ENCODE data around the gene MAP3K5. TPM values are rescaled to one million over a fixed set of nuclear protein-coding genes. Genes with fewer than 3 reads are reported as not detected.
A peak's percentile ranks its signal among the peaks of the same experiment; 100 is the strongest.
"Not testable (repeated sequence)": the region's sequence is repeated elsewhere in the genome, so short reads cannot be mapped to it uniquely, and the experiment has no call there.

Gene MAP3K5
- total RNA-seq, 1 donor from 2014 or later, result 54.6 TPM

- DNase-seq (ENCODE audit: low spot score), result peak; percentile 80
These were observed 182.2 kb downstream of the MAP3K5 start for GRCh38 chr6:136609873-136610706.

- DNase-seq (ENCODE audit: low spot score), result no peak
These were observed 183.3 kb downstream of the MAP3K5 start for GRCh38 chr6:136608991-136609390.

GRCh38 chr6:136607932-136608772 is 184.1 kb downstream of the MAP3K5 start:
- peak; percentile 75 for DNase-seq (ENCODE audit: low spot score)

GRCh38 chr6:136607204-136607931 is 184.9 kb downstream of the MAP3K5 start:
- no peak for DNase-seq (ENCODE audit: low spot score)

GRCh38 chr6:136604928-136605510 is 187.3 kb downstream of the MAP3K5 start:
- no peak for DNase-seq (ENCODE audit: low spot score)

- no peak for DNase-seq (ENCODE audit: low spot score)
These were observed 187.9 kb downstream of the MAP3K5 start for GRCh38 chr6:136604328-136604825.

GRCh38 chr6:136600818-136601217 is 191.5 kb downstream of the MAP3K5 start:
- no peak for DNase-seq (ENCODE audit: low spot score)

- no peak for DNase-seq (ENCODE audit: low spot score)
These were observed 192.8 kb downstream of the MAP3K5 start for GRCh38 chr6:136599329-136600011.

GRCh38 chr6:136598048-136598447 is 194.2 kb downstream of the MAP3K5 start:
- no peak for DNase-seq (ENCODE audit: low spot score)

- DNase-seq (ENCODE audit: low spot score), result no peak
These were observed 197.6 kb downstream of the MAP3K5 start for GRCh38 chr6:136594671-136595070.

- peak; percentile 63 for DNase-seq (ENCODE audit: low spot score)
These were observed 198.4 kb downstream of the MAP3K5 start for GRCh38 chr6:136593748-136594490.

- no peak for DNase-seq (ENCODE audit: low spot score)
These were observed 199.2 kb downstream of the MAP3K5 start for GRCh38 chr6:136592930-136593673.

GRCh38 chr6:136591617-136592016 is 200.7 kb downstream of the MAP3K5 start:
- DNase-seq (ENCODE audit: low spot score), result no peak

GRCh38 chr6:136590846-136591245 is 201.4 kb downstream of the MAP3K5 start:
- not testable (repeated sequence) for DNase-seq (ENCODE audit: low spot score)

GRCh38 chr6:136587527-136587926 is 204.8 kb downstream of the MAP3K5 start:
- DNase-seq (ENCODE audit: low spot score), result no peak

- DNase-seq (ENCODE audit: low spot score), result no peak
These were observed 206.0 kb downstream of the MAP3K5 start for GRCh38 chr6:136586295-136586694.

- not testable (repeated sequence) for DNase-seq (ENCODE audit: low spot score)
These were observed 206.8 kb downstream of the MAP3K5 start for GRCh38 chr6:136585523-136585922.

- not testable (repeated sequence) for DNase-seq (ENCODE audit: low spot score)
These were observed 208.0 kb downstream of the MAP3K5 start for GRCh38 chr6:136584290-136584689.

- DNase-seq (ENCODE audit: low spot score), result no peak
These were observed 209.4 kb downstream of the MAP3K5 start for GRCh38 chr6:136582711-136583471.

All from ureter (tissue), 1 donor.